H1 (cell line): Measurements from ENCODE around the gene HS3ST6. TPM values are rescaled to one million over a fixed set of nuclear protein-coding genes. Genes with fewer than 3 reads are reported as not detected.

Experiments
- CTCF ChIA-PET: fragments of 300-600 bp; sonication (Branson Sonifier 250); formaldehyde crosslinking; loops from one replicate; lab custom pipeline; 2021; ENCODE audit not compliant: partially characterized antibody; lab: Charles Lee
- POLR2A ChIA-PET: fragments of 300-600 bp; sonication (Branson Sonifier 250); formaldehyde crosslinking; loops from one replicate; lab custom pipeline; 2021; ENCODE audit warnings: inconsistent platforms; ENCODE audit not compliant: partially characterized antibody; lab: Charles Lee
- DNase-seq, 2 experiments: peaks; one replicate each; pipeline versions ENCODE4 v3.0.0 to v3.0.0-alpha.2; 2010 to 2022; ENCODE audit warnings: low spot score in 2 of 2, low read depth in 1 of 2, mixed read lengths in 1 of 2
- FAIRE-seq: peaks from 2 replicates; lab custom pipeline; 2011; peaks lifted over from hg19 to GRCh38; lab: Jason Lieb, UNC
- H2AFZ ChIP-seq: 2 replicates; pipeline ENCODE4 v1.8.1; 2012; ENCODE audit warnings: low read length, inconsistent platforms
- H2AK5ac ChIP-seq: 2 replicates; pipeline ENCODE4 v1.6.1; 2013; ENCODE audit warnings: low read depth, low read length
- H2BK120ac ChIP-seq: replicated peaks from 2 replicates; pipeline ENCODE3; 2013; ENCODE audit warnings: low read depth, low read length, inconsistent platforms
- H2BK12ac ChIP-seq: 2 replicates; pipeline ENCODE4 v1.6.1; 2013; ENCODE audit warnings: low read depth, low read length
- H2BK15ac ChIP-seq: 2 replicates; pipeline ENCODE4 v1.6.1; 2013; ENCODE audit warnings: low read length
- H2BK20ac ChIP-seq: 2 replicates; pipeline ENCODE4 v1.6.1; 2013; ENCODE audit warnings: low read length
- H2BK5ac ChIP-seq: 2 replicates; pipeline ENCODE4 v1.6.1; 2013; ENCODE audit warnings: low read depth, low read length
- H3K14ac ChIP-seq: 2 replicates; pipeline ENCODE4 v1.6.1; 2013; ENCODE audit warnings: inconsistent platforms; ENCODE audit not compliant: insufficient read length
- H3K18ac ChIP-seq: 2 replicates; pipeline ENCODE4 v1.6.1; 2013; ENCODE audit warnings: low read length; ENCODE audit errors: extremely low read depth
- H3K23ac ChIP-seq: 2 replicates; pipeline ENCODE4 v1.6.1; 2013; ENCODE audit warnings: inconsistent platforms; ENCODE audit not compliant: insufficient read length
- H3K23me2 ChIP-seq: 2 replicates; pipeline ENCODE4 v1.6.1; 2013; ENCODE audit warnings: low read depth, low read length
- H3K27ac ChIP-seq: 2 replicates; pipeline ENCODE4 v1.6.1; 2011; ENCODE audit warnings: low read depth, low read length, inconsistent platforms
- H3K27me3 ChIP-seq, 4 experiments: replicated peaks in 1 of 4; 1 replicate in 1 of 4; 2 replicates in 3 of 4; pipeline versions ENCODE4 v1.6.1 to v1.8.1; 2011 to 2013; ENCODE audit warnings: low read length in 3 of 4, mild to moderate bottlenecking in 3 of 4, inconsistent platforms in 2 of 4, mixed read lengths in 2 of 4, moderate library complexity in 1 of 4; ENCODE audit not compliant: control insufficient read depth in 3 of 4, insufficient read depth in 3 of 4; ENCODE audit errors: extremely low read depth in 1 of 4
- H3K36me3 ChIP-seq, 4 experiments: 2 replicates each; pipeline versions ENCODE4 v1.6.1 to v1.8.1; 2011 to 2013; ENCODE audit warnings: mild to moderate bottlenecking in 4 of 4, low read length in 3 of 4, moderate library complexity in 2 of 4, control low read depth in 1 of 4, inconsistent platforms in 1 of 4; ENCODE audit not compliant: insufficient read depth in 4 of 4, control insufficient read depth in 2 of 4
- H3K4ac ChIP-seq: replicated peaks from 2 replicates; pipeline ENCODE3; 2013; ENCODE audit warnings: low read length, low read depth, mixed read lengths, inconsistent platforms; ENCODE audit not compliant: insufficient read length
- H3K4me1 ChIP-seq, 4 experiments: replicated peaks in 1 of 4; 1 replicate in 1 of 4; 2 replicates in 3 of 4; pipeline versions ENCODE4 v1.6.1 to v1.8.1; 2011 to 2013; ENCODE audit warnings: low read length in 3 of 4, inconsistent platforms in 2 of 4, mixed read lengths in 1 of 4; ENCODE audit not compliant: insufficient read depth in 4 of 4, control insufficient read depth in 3 of 4
- H3K4me2 ChIP-seq, 2 experiments: 2 replicates each; pipeline versions ENCODE4 v1.6.1 to v1.8.1; 2011 to 2013; ENCODE audit warnings: low read depth in 2 of 2, low read length in 2 of 2, control low read depth in 1 of 2, inconsistent platforms in 1 of 2, mild to moderate bottlenecking in 1 of 2; ENCODE audit not compliant: insufficient read depth in 1 of 2
- H3K4me3 ChIP-seq, 4 experiments: fragments of 200-600, 300-600 bp in 1 of 4; sonication (generic), shearing (Covaris generic), sonication (Bioruptor Twin) in 1 of 4; 2 replicates each; pipeline versions ENCODE4 v1.5.1 to v1.8.1; 2011 to 2016; ENCODE audit warnings: low read length in 4 of 4, low read depth in 3 of 4, control low read depth in 2 of 4, inconsistent platforms in 2 of 4, mild to moderate bottlenecking in 2 of 4, mixed read lengths in 1 of 4, moderate library complexity in 1 of 4; ENCODE audit not compliant: insufficient read depth in 2 of 4; ENCODE audit errors: extremely low read depth in 1 of 4
- H3K56ac ChIP-seq: replicated peaks from 2 replicates; pipeline ENCODE3; 2013; ENCODE audit warnings: low read depth, mild to moderate bottlenecking, mixed read lengths, low read length, inconsistent platforms; ENCODE audit not compliant: insufficient read length
- H3K79me1 ChIP-seq: 2 replicates; pipeline ENCODE4 v1.6.1; 2013; ENCODE audit warnings: low read depth, low read length, control low read depth
- H3K79me2 ChIP-seq, 2 experiments: 2 replicates each; pipeline versions ENCODE4 v1.6.1 to v1.8.1; 2012 to 2013; ENCODE audit warnings: low read length in 2 of 2, mild to moderate bottlenecking in 2 of 2, inconsistent platforms in 1 of 2; ENCODE audit not compliant: insufficient read depth in 2 of 2, control insufficient read depth in 1 of 2
- H3K9ac ChIP-seq, 4 experiments: replicated peaks in 1 of 4; 1 replicate in 1 of 4; 2 replicates in 3 of 4; pipeline versions ENCODE4 v1.6.1 to v1.8.1; 2011 to 2013; ENCODE audit warnings: low read depth in 3 of 4, low read length in 3 of 4, control low read depth in 2 of 4, mild to moderate bottlenecking in 2 of 4, moderate library complexity in 2 of 4, inconsistent platforms in 1 of 4; ENCODE audit errors: extremely low read depth in 1 of 4
- H3K9me3 ChIP-seq, 2 experiments: 2 replicates each; pipeline versions ENCODE4 v1.6.1 to v1.8.1; 2012 to 2013; ENCODE audit warnings: mild to moderate bottlenecking in 2 of 2, moderate library complexity in 2 of 2, control low read depth in 1 of 2, inconsistent platforms in 1 of 2, low read depth in 1 of 2, low read length in 1 of 2, mixed read lengths in 1 of 2; ENCODE audit not compliant: insufficient read depth in 2 of 2
- H4K20me1 ChIP-seq, 2 experiments: replicated peaks in 1 of 2; 2 replicates each; pipeline versions ENCODE3 to v1.8.1; 2011 to 2013; ENCODE audit warnings: inconsistent platforms in 2 of 2, low read length in 2 of 2, mild to moderate bottlenecking in 1 of 2; ENCODE audit not compliant: insufficient read depth in 2 of 2, control insufficient read depth in 1 of 2
- H4K5ac ChIP-seq: 2 replicates; pipeline ENCODE4 v1.6.1; 2013; ENCODE audit warnings: low read length, low read depth, mixed read lengths, inconsistent platforms; ENCODE audit not compliant: insufficient read length
- H4K8ac ChIP-seq: 2 replicates; pipeline ENCODE4 v1.8.0; 2013; ENCODE audit warnings: mild to moderate bottlenecking, moderate library complexity, low read length, inconsistent platforms; ENCODE audit not compliant: insufficient read depth; ENCODE audit errors: extremely low read depth
- H4K91ac ChIP-seq: replicated peaks from 2 replicates; pipeline ENCODE3; 2013; ENCODE audit warnings: low read length, mixed read lengths, inconsistent platforms; ENCODE audit not compliant: insufficient read length
- BCL11A ChIP-seq, 2 experiments: IDR thresholded peaks; one replicate each; pipeline ENCODE4 v1.6.1; 2011; ENCODE audit warnings: low read depth in 2 of 2, low read length in 2 of 2, mild to moderate bottlenecking in 2 of 2
- CTBP2 ChIP-seq: IDR thresholded peaks from 2 replicates; pipeline ENCODE4 v1.7.0; 2011; ENCODE audit warnings: borderline replicate concordance, mild to moderate bottlenecking, moderate library complexity, mixed read lengths, low read length; ENCODE audit not compliant: insufficient read depth, insufficient read length
- EGR1 ChIP-seq: IDR thresholded peaks from 2 replicates; pipeline ENCODE4 v1.6.1; 2011; ENCODE audit warnings: low read depth, low read length, borderline replicate concordance
- KDM4A ChIP-seq: IDR thresholded peaks from one replicate; pipeline ENCODE4 v1.7.1; 2012; ENCODE audit warnings: low read depth, mild to moderate bottlenecking, moderate library complexity, low read length, inconsistent platforms; ENCODE audit not compliant: severe bottlenecking
- MAFK ChIP-seq: IDR thresholded peaks from 2 replicates; pipeline ENCODE4 v1.6.1; 2012; ENCODE audit warnings: low read depth, mild to moderate bottlenecking, improper control_type of control experiment, low read length
- PHF8 ChIP-seq: fragments of 200-600 bp; sonication (generic); conservative IDR thresholded peaks from 2 replicates; pipeline ENCODE4 v1.7.1; 2012; ENCODE audit warnings: low read depth, mild to moderate bottlenecking, inconsistent platforms, low read length, moderate library complexity
- RNF2 ChIP-seq: fragments of 200-900, 300-1000 bp; sonication (generic); IDR thresholded peaks from 2 replicates; pipeline ENCODE4 v1.7.1; 2016; ENCODE audit warnings: borderline replicate concordance, low read depth, mild to moderate bottlenecking, antibody characterized with exemption, low read length; ENCODE audit not compliant: poor library complexity, severe bottlenecking; ENCODE audit errors: missing control alignments
- SIX5 ChIP-seq: IDR thresholded peaks from 2 replicates; pipeline ENCODE4 v1.6.1; 2011; ENCODE audit warnings: mild to moderate bottlenecking, low read depth, low read length
- TBP ChIP-seq: IDR thresholded peaks from 2 replicates; pipeline ENCODE4 v1.6.1; 2011; ENCODE audit warnings: low read depth, low read length, improper control_type of control experiment
- TEAD4 ChIP-seq: IDR thresholded peaks from 2 replicates; pipeline ENCODE4 v1.6.1; 2012; ENCODE audit warnings: low read depth, low read length, inconsistent platforms, mixed read lengths
- YY1 ChIP-seq: IDR thresholded peaks from 2 replicates; pipeline ENCODE4 v1.6.1; 2011; ENCODE audit warnings: low read depth, mild to moderate bottlenecking, low read length
- WGBS, 2 experiments: shearing (Covaris generic) in 1 of 2; methylation state at CpG; one replicate each; pipeline versions ENCODE4 v1.1.6 to v1.1.7; 2013 to 2015; ENCODE audit warnings: low lambda C conversion rate in 2 of 2, mixed read lengths in 2 of 2, inconsistent platforms in 1 of 2, low coverage in 1 of 2, missing lambda C conversion rate in 1 of 2; ENCODE audit not compliant: insufficient replicate concordance in 2 of 2, insufficient coverage in 1 of 2, insufficient read length in 1 of 2; ENCODE audit errors: extremely low coverage in 1 of 2, missing lambda C conversion rate in 1 of 2; 5-methylcytosine and 5-hydroxymethylcytosine counted together
- polyA plus RNA-seq, 7 experiments: library from polyadenylated mRNA; depleted of rRNA in 3 of 7; stranded (reverse) in 5 of 7; unstranded in 2 of 7; fragments of >200 nt in 5 of 7; fragments of 200-250 nt in 2 of 7; gene quantifications; 1 replicate in 5 of 7; 2 replicates in 1 of 7; 4 replicates in 1 of 7; pipeline versions ENCODE4 v1.2.1 to v1.2.3, GENCODE V29; 2011 to 2013; ENCODE audit warnings: missing spikeins in 2 of 7, mixed read lengths in 2 of 7
- total RNA-seq: library from RNA; stranded (reverse); fragmentation: NEBNext Ultra II Directional; extraction: Animal tissue kit (Norgen Biotek cat#: 25700); gene quantifications from 2 replicates; pipeline ENCODE4 v1.2.1, GENCODE V29; 2021
- TF ChIP-seq, protein P1 (sequence below): IDR thresholded peaks from 2 replicates; pipeline ENCODE4 v1.6.1; 2012; ENCODE audit warnings: inconsistent platforms

HS3ST6 gene
- total and polyA plus RNA-seq, 2 of the 8 experiments (the other 6 are each of a cell fraction or from before 2014, with no cell fraction given), result 0.36 to 0.39 TPM

DNA sequence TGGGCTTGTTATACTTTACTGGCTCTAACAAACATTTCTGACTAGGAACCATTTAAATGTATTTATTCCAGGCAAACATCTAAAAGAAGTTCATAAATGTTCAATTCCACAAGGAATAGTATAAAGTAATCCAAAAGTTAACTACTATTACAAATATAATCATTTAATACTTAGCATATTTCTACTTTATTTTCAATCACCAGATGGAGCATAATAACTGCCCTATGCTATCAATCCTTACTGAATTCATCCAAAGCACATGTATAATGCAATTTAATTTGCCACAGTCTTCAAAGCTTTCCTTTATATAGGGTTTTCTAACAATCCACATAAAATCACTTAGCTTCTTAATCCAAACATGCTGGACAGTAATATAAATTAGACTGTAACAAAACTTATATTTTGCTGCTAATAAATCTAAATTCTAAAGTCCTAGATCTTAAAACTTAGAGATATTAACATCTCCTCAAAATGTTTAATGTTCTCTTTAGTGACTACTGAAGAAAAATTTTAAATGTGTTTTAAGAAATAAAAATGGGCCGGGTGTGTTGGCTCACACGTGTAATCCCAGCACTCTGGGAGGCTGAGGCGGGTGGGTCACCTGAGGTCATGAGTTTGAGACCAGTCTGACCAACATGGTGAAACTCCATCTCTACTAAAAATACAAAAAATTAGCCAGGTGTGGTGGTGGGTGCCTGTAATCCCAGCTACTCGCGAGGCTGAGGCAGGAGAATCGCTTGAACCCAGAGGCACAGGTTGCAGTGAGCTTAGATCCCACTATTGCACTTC is 52.1 kb downstream of the HS3ST6 start:
- Histone ChIP-seq H3K4ac (no peak overlapping the region), H3K9ac (no peak overlapping the region), H2BK12ac (no peak overlapping the region), H3K27ac (no peak overlapping the region), H4K8ac (no peak overlapping the region), H3K14ac (no peak overlapping the region), H2BK20ac (no peak overlapping the region), H3K56ac (no peak overlapping the region), H4K91ac (no peak overlapping the region), H3K4me3 (no peak overlapping the region), H2BK5ac (no peak overlapping the region), H2AFZ (no peak overlapping the region), H3K36me3 (no peaks in the 10 kb centered on the region), H2BK15ac (no peak overlapping the region), H3K4me1 (no peaks in the 10 kb centered on the region), H3K18ac (no peak overlapping the region), H3K79me1 (no peaks in the 10 kb centered on the region), H3K23me2 (no peaks in the 10 kb centered on the region), H3K27me3 (peaks cover 0 to 3% (median 0%) of the 10 kb centered on the region in 4 experiments; a peak in 2 of 7 replicates), H3K9me3 (no peaks in the 10 kb centered on the region), H2AK5ac (no peak overlapping the region), H3K23ac (no peak overlapping the region), H2BK120ac (no peak overlapping the region), H4K5ac (no peak overlapping the region), H3K4me2 (no peak overlapping the region), H3K79me2 (no peaks in the 10 kb centered on the region), H4K20me1 (no peaks in the 10 kb centered on the region)
- CTCF ChIA-PET, result interaction anchor here (1.1 to 6.6 kb wide), 6 partner anchors 18 to 94 kb away, joined by 3 to 75 read pairs (median 6); partner anchors contain the start of gene NDUFB10
- POLR2A ChIA-PET, result interaction anchor here (0.6 to 1.6 kb wide), 3 partner anchors 50 to 113 kb away, joined by 3 read pairs; no protein-coding TSS in a partner anchor
- DNase-seq (no peak), FAIRE-seq (no peak)
- WGBS, 2 experiments, result 81% methylated on average over 6 of the region's 6 CpGs; no CpG with 5 or more reads in 1 of the 2 experiments
- TF ChIP-seq YY1 (no peak), TBP (no peak), MAFK (no peak), KDM4A (no peak), SIX5 (no peak), CTBP2 (no peak), BCL11A (IDR thresholded peaks at IDR 0.05; ENCODE audit: low read depth in 2 of 2, low read length in 2 of 2) (no peak), TEAD4 (no peak), RNF2 (no peak), EGR1 (no peak), PHF8 (no peak)
- TF ChIP-seq, protein P1, sequence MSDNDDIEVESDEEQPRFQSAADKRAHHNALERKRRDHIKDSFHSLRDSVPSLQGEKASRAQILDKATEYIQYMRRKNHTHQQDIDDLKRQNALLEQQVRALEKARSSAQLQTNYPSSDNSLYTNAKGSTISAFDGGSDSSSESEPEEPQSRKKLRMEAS, result no peak
